NOMO-1 treated with DMSO at 0.1 percent for 48 hours (cell line): Measurements from ENCODE around the gene ANKRD33B.
"Not testable (repeated sequence)": the region's sequence is repeated elsewhere in the genome, so short reads cannot be mapped to it uniquely, and the experiment has no call there.

Experiments
- DNase-seq: peaks from one replicate; lab custom pipeline; 2025; ENCODE audit not compliant: unreplicated experiment; lab: John Stamatoyannopoulos, UW

ANKRD33B gene

GRCh38 chr5:10556289-10556807, 7.5 kb upstream of the ANKRD33B start:
- DNase-seq: peak; percentile 20

DNA sequence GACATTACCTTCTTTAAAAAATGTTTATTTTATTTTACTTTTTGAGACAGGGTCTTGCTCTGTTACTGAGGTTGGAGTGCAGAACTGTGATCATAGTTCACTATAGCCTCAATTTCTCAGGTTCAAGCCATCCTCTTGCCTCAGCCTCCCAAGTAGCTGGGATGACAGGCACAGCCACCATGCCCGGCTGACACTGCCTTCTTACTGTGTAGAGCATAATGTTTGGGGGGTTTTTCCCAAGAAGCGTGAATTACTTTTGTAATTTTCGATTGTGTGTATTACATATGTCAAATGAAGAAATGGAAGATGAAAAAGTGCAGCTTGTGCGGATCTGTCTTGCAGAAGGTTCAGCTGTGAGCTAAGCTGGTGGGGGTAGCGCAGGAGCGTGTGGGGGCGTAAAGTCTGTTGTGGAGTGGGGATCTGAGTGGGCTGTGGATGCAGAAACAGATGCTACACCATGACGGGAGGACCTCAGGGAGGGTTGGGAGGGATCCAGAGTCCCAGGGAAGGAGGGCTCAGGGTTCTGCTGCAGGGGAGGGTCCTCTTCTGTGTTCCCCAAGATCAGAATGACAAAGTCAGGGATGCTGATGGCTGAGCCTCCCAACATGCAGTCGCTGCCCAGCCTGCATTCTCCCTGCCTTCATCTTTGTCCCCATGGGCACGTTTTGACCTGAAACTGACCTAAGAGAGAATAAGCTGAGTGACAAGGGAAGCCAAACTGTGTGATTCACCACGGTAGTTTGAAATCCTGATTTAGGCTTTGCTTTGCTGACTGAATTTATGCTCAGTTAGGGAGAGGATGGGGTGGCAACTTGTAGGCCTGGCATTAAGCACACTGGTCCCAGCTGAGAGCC, 6.8 kb upstream of the ANKRD33B start:
- no peak for DNase-seq

GRCh38 chr5:10559151-10559550, 4.7 kb upstream of the ANKRD33B start:
- DNase-seq: no peak

GRCh38 chr5:10559871-10560270, 4.0 kb upstream of the ANKRD33B start:
- no peak for DNase-seq

- peak; percentile 71 for DNase-seq
These were observed 1.4 kb upstream of the ANKRD33B start for GRCh38 chr5:10562201-10563109.

GRCh38 chr5:10563110-10563944, 543 bp upstream of the ANKRD33B start:
- DNase-seq: no peak

DNA sequence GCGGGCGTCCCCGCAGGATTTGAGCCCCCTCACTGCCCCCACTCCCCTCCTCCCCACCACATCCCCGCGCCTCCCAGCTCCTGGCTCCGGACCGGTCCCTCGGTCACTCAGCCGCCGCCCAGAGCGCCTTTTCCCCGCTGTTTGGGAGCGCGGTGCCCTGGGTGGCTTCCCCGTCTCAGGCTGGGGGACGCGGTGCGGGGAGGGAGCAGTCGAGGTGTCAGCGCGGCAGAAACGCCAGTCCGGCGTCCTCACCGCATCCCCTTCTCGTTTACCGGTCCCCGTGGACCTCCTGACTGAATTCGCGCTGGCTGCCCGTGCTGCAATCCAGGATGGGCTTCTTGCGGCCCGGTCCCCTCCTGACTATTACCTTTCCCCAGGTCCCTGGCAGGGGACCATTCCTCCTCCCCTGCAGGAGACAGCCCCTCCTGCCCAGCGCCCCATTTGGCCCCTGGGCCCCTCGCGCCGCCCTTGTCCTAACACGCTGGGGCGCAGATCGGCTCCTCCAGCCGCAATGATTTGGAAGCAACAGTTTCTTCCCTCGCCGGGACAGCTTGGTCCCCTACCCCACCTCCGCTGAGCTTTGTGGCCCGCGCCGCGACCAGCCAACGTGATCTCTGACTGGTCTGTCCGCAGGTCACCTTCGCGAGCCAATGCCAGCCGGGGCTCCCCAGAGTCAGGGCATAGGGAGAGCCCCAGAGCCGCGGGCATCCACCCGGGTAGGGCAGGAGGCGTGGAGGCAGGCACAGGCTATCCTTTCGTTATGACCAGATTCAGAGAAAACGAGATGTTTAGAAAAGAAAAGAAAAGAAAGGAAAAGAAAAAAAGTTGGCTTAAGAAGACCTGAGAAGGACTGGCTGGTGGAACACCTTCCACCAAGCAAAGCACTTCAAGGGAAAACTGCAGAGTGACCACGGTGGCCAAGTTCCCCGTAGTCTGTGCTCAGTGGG, 1.2 kb downstream of the ANKRD33B start:
- DNase-seq: peak; percentile 25

DNA sequence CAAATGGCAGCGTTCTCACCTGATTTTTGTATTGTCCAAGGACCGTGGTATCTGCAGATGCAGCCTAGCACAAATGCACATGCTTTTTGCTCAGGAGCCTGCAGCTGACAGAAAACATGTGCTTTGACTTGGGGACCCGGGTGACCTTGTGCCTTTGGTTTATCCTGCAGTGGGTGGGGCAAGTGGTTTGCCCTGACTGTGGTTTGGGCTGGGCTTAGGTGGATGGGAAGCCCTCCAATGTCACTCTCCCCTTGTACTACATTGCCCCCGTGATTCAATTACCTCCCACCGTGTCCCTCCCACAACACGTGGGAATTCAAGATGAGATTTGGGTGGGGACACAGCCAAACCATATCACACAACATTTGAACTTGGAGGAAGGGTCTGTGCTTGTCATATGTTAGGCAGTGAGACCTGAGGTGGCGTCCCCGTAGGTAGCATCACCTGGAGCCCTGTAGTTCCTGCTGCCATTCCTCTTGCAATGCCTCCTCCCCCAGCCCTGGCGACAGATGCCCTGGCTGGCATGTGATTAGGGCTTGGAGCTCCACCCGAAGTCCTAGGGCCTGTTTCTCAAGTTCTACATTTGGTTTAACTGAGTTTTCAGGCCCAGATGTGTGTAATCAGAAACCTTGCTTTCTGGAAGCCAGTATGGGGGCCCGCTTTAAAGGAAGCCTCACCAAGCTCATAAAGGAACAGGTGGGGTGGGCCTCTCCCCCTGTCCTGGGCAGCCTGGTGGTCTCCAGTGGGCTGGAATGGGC, 2.1 kb downstream of the ANKRD33B start:
- peak; percentile 25 for DNase-seq

DNA sequence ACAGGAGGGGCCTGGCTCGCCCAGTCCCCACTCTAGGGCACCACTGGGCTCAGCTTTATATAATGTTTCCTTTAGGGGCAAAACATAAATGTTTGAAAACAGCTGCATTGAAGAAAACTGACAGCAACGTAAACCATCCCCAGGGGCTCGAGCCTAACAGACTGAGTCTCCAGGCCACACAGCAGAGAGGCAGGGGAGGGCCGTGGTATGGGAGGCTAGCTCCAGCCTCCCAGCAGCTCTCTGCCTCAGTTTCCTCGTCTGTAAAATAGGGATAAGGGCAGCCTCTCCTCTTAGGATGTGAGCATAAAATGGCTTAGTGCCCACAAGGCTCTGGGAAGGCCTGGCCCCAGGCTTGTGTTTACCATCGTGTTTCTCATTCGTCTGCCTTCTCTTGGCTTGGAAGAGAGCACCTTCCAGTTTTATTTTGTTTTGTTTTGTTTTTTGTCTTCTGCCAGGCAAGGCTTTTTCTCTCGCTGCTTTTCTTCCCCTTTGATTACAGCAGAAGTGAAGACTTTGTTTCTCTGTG, 2.7 kb downstream of the ANKRD33B start:
- no peak for DNase-seq

DNA sequence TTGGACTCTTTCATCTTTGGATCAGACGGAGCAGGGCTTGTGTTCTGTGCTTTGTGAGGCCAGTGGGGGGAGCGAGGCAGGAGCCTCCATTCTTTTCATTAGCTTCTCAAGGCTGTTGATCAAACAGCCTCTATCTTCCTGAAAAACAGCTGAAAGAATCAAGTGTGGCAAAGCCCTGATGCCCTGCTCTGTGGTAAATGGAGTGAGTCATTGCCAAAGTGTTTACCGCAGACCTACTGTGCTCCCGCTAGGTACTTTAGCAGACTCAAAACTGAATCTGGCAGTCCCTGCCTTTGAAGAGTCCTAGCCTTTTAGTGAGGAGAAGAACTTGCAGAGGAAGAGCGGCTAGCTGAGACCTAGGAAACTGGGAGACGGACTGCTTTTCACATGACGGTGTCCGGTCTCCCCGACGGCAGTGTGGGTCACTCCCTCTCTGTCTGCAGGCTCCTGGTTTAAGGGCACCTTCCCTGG, 3.3 kb downstream of the ANKRD33B start:
- DNase-seq: peak; percentile 46

GRCh38 chr5:10567781-10568321, 4.0 kb downstream of the ANKRD33B start:
- DNase-seq: peak; percentile 34

GRCh38 chr5:10570540-10570939, 6.7 kb downstream of the ANKRD33B start:
- not testable (repeated sequence) for DNase-seq

- no peak for DNase-seq
These were observed 8.6 kb downstream of the ANKRD33B start for GRCh38 chr5:10572451-10572850.

GRCh38 chr5:10573487-10574145, 9.7 kb downstream of the ANKRD33B start:
- DNase-seq: peak; percentile 81

- not testable (repeated sequence) for DNase-seq
These were observed 11.0 kb downstream of the ANKRD33B start for GRCh38 chr5:10574879-10575278.

DNA sequence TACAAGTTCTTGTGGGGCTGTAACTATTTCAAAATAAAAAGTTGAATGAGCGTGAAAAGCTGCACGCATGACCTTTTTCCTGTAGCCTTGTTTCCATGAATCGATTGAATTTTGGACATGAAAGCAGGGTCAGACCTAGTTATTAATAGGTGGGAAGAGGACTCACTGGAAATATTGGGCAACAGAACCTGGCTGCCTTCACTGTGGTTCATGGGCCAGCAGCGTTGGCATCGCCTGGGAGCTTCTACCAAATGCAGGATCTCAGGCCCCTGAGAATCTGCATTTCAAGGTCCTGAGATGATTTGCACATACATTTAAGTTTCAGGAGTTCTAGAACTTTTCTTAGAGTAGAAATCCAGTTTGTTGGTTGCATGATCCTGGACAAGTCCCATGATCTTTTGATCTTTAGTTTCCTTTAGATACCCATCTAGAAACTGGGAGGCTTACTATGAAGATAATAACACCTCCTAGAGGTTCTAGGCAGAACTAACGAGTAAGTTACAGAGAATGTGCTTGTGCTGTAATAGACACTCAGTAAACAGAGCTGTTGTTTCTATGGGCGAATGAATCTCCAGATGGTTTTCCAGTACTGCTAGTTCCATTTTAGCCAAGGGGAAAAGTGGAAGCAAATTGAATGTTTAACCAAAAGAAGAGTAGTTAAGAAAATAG, 12.4 kb downstream of the ANKRD33B start:
- DNase-seq: no peak

GRCh38 chr5:10576790-10577189, 12.9 kb downstream of the ANKRD33B start:
- no peak for DNase-seq
